Loucy (cell line): Measurements from ENCODE around the gene RIMKLB.

Experiments
- CTCF ChIP-seq: fragments of 200-600 bp; sonication (generic); conservative IDR thresholded peaks from 2 replicates; pipeline ENCODE4 v1.5.1; 2014; ENCODE audit warnings: mild to moderate bottlenecking, antibody characterized with exemption, low read length
- EZH2phosphoT487 ChIP-seq: fragments of 200-600 bp; IDR thresholded peaks from 2 replicates; pipeline ENCODE4 v1.6.1; 2018; ENCODE audit warnings: antibody characterized with exemption, mild to moderate bottlenecking, moderate library complexity, borderline replicate concordance

GRCh38 chr12:8665759-8666158 lies 32.0 kb upstream of the RIMKLB start:
- TF ChIP-seq CTCF, result no peak
- TF ChIP-seq EZH2phosphoT487, result no peak
